GM18517 (cell line): ENCODE results near the gene COL24A1.

ENCODE experiments used
- ATAC-seq: cut with Tn5 transposase; IDR thresholded peaks from one replicate; pipeline ENCODE4 v1.9.1; 2021; ENCODE audit warnings: mild to moderate bottlenecking, moderate library complexity; ENCODE audit not compliant: unreplicated experiment

The COL24A1 gene

GRCh38 chr1:85707267-85707989, 449.1 kb downstream of the COL24A1 start:
- ATAC-seq = peak; percentile 30

- no peak for ATAC-seq
Measured at GRCh38 chr1:85705940-85706339, 450.6 kb downstream of the COL24A1 start.

- ATAC-seq = no peak
Measured at GRCh38 chr1:85700422-85700821, 456.1 kb downstream of the COL24A1 start.

GRCh38 chr1:85697895-85698294, 458.7 kb downstream of the COL24A1 start:
- no peak for ATAC-seq

GRCh38 chr1:85692730-85693314, 463.8 kb downstream of the COL24A1 start:
- ATAC-seq = no peak

- ATAC-seq = no peak
Measured at GRCh38 chr1:85689775-85690404, 466.7 kb downstream of the COL24A1 start.

GRCh38 chr1:85683292-85684025, 473.1 kb downstream of the COL24A1 start:
- ATAC-seq = no peak

- ATAC-seq = no peak
Measured at GRCh38 chr1:85681087-85681486, 475.5 kb downstream of the COL24A1 start.
